Naive thymus-derived CD8-positive, alpha-beta T cell (primary cell): ENCODE data around the gene HSBP1L1. TPM values are rescaled to one million over a fixed set of nuclear protein-coding genes. Genes with fewer than 3 reads are reported as not detected.

ENCODE experiments used
- ATAC-seq, 2 donors: fragments of 150-1000 bp; cut with Tn5 transposase in 1 of 2; sonication (Bioruptor Pico), chemical (Tn5 transposase) in 1 of 2; 1 replicate in 1 of 2; 2 replicates in 1 of 2; pipeline ENCODE4 v1.10.0; 2021; ENCODE audit warnings: mild to moderate bottlenecking in 2 of 2, moderate library complexity in 2 of 2
- POLR2A ChIA-PET: fragments of 350-600 bp; sonication (Branson Sonifier 250); formaldehyde crosslinking; loops from one replicate; lab custom pipeline; 2021; ENCODE audit warnings: antibody characterized with exemption; lab: Charles Lee
- DNase-seq, 10 donors: peaks; one replicate each; pipeline versions ENCODE4 v3.0.0 to v3.0.0-alpha.2; 2020 to 2022
- H3K27ac Mint-ChIP-seq, 10 donors: one replicate each; pipeline ENCODE4 v1.8.0; 2020 to 2022; ENCODE audit warnings: mild to moderate bottlenecking in 10 of 10, mixed read lengths in 10 of 10, moderate library complexity in 4 of 10, inconsistent platforms in 1 of 10
- H3K27me3 Mint-ChIP-seq, 5 donors: one replicate each; pipeline ENCODE4 v1.8.0; 2021 to 2022; ENCODE audit warnings: mixed read lengths in 5 of 5
- H3K36me3 Mint-ChIP-seq, 3 donors: one replicate each; pipeline ENCODE4 v1.8.0; 2020 to 2022; ENCODE audit warnings: mixed read lengths in 3 of 3, mild to moderate bottlenecking in 2 of 3, inconsistent platforms in 1 of 3
- H3K4me1 Mint-ChIP-seq, 4 donors: one replicate each; pipeline ENCODE4 v1.8.0; 2021 to 2022; ENCODE audit warnings: mixed read lengths in 4 of 4
- H3K4me3 Mint-ChIP-seq, 10 donors: one replicate each; pipeline ENCODE4 v1.8.0; 2020 to 2022; ENCODE audit warnings: mild to moderate bottlenecking in 10 of 10, mixed read lengths in 10 of 10, moderate library complexity in 6 of 10, inconsistent platforms in 1 of 10
- H3K9me3 Mint-ChIP-seq, 9 donors: one replicate each; pipeline ENCODE4 v1.8.0; 2020 to 2022; ENCODE audit warnings: mixed read lengths in 9 of 9, mild to moderate bottlenecking in 3 of 9, inconsistent platforms in 1 of 9, moderate library complexity in 1 of 9
- polyA plus RNA-seq, 3 donors: library from polyadenylated mRNA; unstranded; fragments of 300-500 nt; fragmentation: Illumina TruSeq; gene quantifications; one replicate each; pipeline ENCODE4 v1.2.3, GENCODE V29; 2021
- total RNA-seq, 8 experiments: library from RNA in 2 of 8; stranded (reverse) in 2 of 8; gene quantifications; one replicate each; pipeline ENCODE4 v1.2.3 and lab custom pipeline; 2021 to 2026

The HSBP1L1 gene
- total and polyA plus RNA-seq, 5 experiments from 2014 or later, result 11.2 to 54.5 (median 24.5) TPM

GRCh38 chr18:79922971-79923411, 41.5 kb upstream of the HSBP1L1 start:
- peak overlapping the region in 1 of 10 donors; percentile 81 for H3K27ac Mint-ChIP-seq
- POLR2A ChIA-PET, result no interaction called here

DNA sequence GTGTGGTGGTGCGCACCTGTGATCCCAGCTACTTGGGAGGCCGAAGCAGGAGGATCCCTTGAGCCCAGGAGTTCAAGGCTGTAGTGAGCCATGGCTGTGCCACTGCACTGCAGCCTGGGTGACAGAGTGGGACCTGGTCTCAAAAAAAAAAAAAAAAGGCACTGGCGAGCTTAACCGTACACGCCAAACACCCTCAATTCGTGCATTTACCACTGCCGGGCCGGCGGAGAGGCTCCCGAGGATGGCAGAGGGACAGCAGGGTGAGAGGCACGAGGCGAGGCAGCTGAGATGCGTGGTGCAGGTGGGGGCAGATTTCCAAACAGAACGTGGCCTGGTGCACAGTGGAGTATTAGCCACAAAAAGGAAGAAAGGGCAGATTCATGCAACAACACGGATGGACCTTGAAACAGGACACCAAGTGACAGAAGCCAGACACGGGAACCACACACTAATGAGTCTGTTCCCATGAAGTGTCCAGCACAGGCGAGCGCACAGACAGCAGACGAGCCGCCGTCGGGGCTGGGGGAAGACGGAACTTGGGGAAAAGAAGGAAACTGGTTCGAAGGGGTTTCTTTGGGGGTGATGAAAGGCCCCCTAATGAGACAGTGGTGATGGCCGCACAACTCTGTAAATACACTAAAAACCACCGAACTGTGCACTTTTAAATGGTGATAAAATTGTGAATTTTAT, 40.4 kb upstream of the HSBP1L1 start:
- POLR2A ChIA-PET, result no interaction called here
- Mint-ChIP-seq H3K36me3 (peaks cover 4 to 37% (median 30%) of the 10 kb centered on the region in 3 donors), H3K4me1 (peaks cover 0 to 19% (median 7%) of the 10 kb centered on the region in 4 donors), H3K27ac (peak overlapping the region in 4 of 10 donors; percentile 14 to 81 (median 46)), H3K27me3 (no peaks in the 10 kb centered on the region), H3K9me3 (peaks cover 0 to 10% (median 5%) of the 10 kb centered on the region in 9 donors), H3K4me3 (no peak overlapping the region)
- DNase-seq, result no peak
- no peak for ATAC-seq

More at GRCh38 chr18:79922971-79923411, 41.5 kb upstream of the HSBP1L1 start:
- H3K27me3 Mint-ChIP-seq, result no peaks in the 10 kb centered on the region
- peaks cover 0 to 2% (median 0%) of the 10 kb centered on the region in 9 donors for H3K9me3 Mint-ChIP-seq
- no peak for ATAC-seq
- H3K4me1 Mint-ChIP-seq, result peaks cover 0 to 14% (median 3%) of the 10 kb centered on the region in 4 donors
- no peak overlapping the region for H3K4me3 Mint-ChIP-seq
- no peak for DNase-seq
- H3K36me3 Mint-ChIP-seq, result peaks cover 0 to 28% (median 23%) of the 10 kb centered on the region in 3 donors

GRCh38 chr18:79924814-79925731, 39.4 kb upstream of the HSBP1L1 start:
- POLR2A ChIA-PET, result no interaction called here
- peaks cover 0 to 17% (median 7%) of the 10 kb centered on the region in 4 donors for H3K4me1 Mint-ChIP-seq
- H3K27ac Mint-ChIP-seq, result peak overlapping the region in 4 of 10 donors; percentile 71 to 76 (median 74)
- DNase-seq (no peak), ATAC-seq (no peak)
- peaks cover 1 to 20% (median 15%) of the 10 kb centered on the region in 9 donors for H3K9me3 Mint-ChIP-seq
- H3K4me3 Mint-ChIP-seq, result no peak overlapping the region
- H3K36me3 Mint-ChIP-seq, result peaks cover 14 to 44% (median 39%) of the 10 kb centered on the region in 3 donors
- no peaks in the 10 kb centered on the region for H3K27me3 Mint-ChIP-seq

DNA sequence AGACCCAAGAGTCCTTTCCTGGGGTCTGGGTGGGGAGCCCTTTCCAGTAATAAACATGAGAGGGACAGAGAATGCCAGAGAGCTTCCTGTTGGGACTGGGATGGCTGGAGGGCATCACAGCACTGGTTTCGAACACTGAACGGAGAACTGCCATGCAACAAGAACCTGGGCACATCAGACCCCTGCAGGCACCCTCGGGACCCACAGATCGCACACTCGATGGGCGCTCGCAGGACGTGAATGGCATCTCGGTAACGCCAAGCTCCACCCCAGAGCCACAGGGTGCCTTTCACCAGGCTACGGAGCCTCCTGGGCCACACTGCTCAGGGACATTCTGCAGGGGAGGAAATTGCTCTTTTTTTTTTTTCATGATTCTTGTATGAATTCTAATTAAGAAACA, 38.1 kb upstream of the HSBP1L1 start:
- Mint-ChIP-seq H3K4me3 (no peak overlapping the region), H3K9me3 (peaks cover 4 to 27% (median 23%) of the 10 kb centered on the region in 9 donors), H3K4me1 (peaks cover 0 to 17% (median 7%) of the 10 kb centered on the region in 4 donors), H3K36me3 (peaks cover 24 to 50% (median 49%) of the 10 kb centered on the region in 3 donors), H3K27me3 (no peaks in the 10 kb centered on the region), H3K27ac (peak overlapping the region in 1 of 10 donors; percentile 9)
- POLR2A ChIA-PET, result no interaction called here
- ATAC-seq, result no peak
- no peak for DNase-seq

- no peak overlapping the region for H3K4me3 Mint-ChIP-seq
- DNase-seq, result peak in 1 of 10 donors; percentile 43
Observed at GRCh38 chr18:79926715-79927606, 37.5 kb upstream of the HSBP1L1 start.

GRCh38 chr18:79927607-79928562, 36.6 kb upstream of the HSBP1L1 start:
- POLR2A ChIA-PET, result interaction anchor here (0.6 kb wide), 1 partner anchor 1510 kb away, joined by 5 read pairs; no protein-coding TSS in a partner anchor
- peaks cover 12 to 43% (median 35%) of the 10 kb centered on the region in 9 donors for H3K9me3 Mint-ChIP-seq
- DNase-seq (peak in 1 of 10 donors; percentile 58), ATAC-seq (no peak)
- peaks cover 37 to 60% (median 59%) of the 10 kb centered on the region in 3 donors for H3K36me3 Mint-ChIP-seq
- H3K27me3 Mint-ChIP-seq, result no peaks in the 10 kb centered on the region
- H3K4me3 Mint-ChIP-seq, result no peak overlapping the region
- H3K27ac Mint-ChIP-seq, result peak overlapping the region in 1 of 10 donors; percentile 12
- peaks cover 0 to 13% (median 5%) of the 10 kb centered on the region in 4 donors for H3K4me1 Mint-ChIP-seq

More at GRCh38 chr18:79926715-79927606, 37.5 kb upstream of the HSBP1L1 start:
- peaks cover 0 to 16% (median 5%) of the 10 kb centered on the region in 4 donors for H3K4me1 Mint-ChIP-seq
- H3K36me3 Mint-ChIP-seq, result peaks cover 28 to 53% (median 52%) of the 10 kb centered on the region in 3 donors
- H3K9me3 Mint-ChIP-seq, result peaks cover 7 to 34% (median 25%) of the 10 kb centered on the region in 9 donors
- ATAC-seq, result no peak
- POLR2A ChIA-PET, result interaction anchor here (0.6 kb wide), 1 partner anchor 1509 kb away, joined by 5 read pairs; no protein-coding TSS in a partner anchor
- H3K27ac Mint-ChIP-seq, result peak overlapping the region in 2 of 10 donors; percentile 61 to 69
- no peaks in the 10 kb centered on the region for H3K27me3 Mint-ChIP-seq

GRCh38 chr18:79928563-79928960, 35.9 kb upstream of the HSBP1L1 start:
- no peak for ATAC-seq
- no peak for DNase-seq
- H3K4me3 Mint-ChIP-seq, result no peak overlapping the region
- peaks cover 44 to 63% (median 62%) of the 10 kb centered on the region in 3 donors for H3K36me3 Mint-ChIP-seq
- H3K9me3 Mint-ChIP-seq, result peaks cover 12 to 50% (median 41%) of the 10 kb centered on the region in 9 donors
- H3K27me3 Mint-ChIP-seq, result no peaks in the 10 kb centered on the region
- POLR2A ChIA-PET, result no interaction called here
- H3K27ac Mint-ChIP-seq, result peak overlapping the region in 1 of 10 donors; percentile 12
- peaks cover 0 to 13% (median 5%) of the 10 kb centered on the region in 4 donors for H3K4me1 Mint-ChIP-seq

- H3K9me3 Mint-ChIP-seq, result peaks cover 19 to 58% (median 49%) of the 10 kb centered on the region in 9 donors
- no peak for DNase-seq
- peaks cover 52 to 69% (median 67%) of the 10 kb centered on the region in 3 donors for H3K36me3 Mint-ChIP-seq
- peaks cover 0 to 13% (median 7%) of the 10 kb centered on the region in 4 donors for H3K4me1 Mint-ChIP-seq
- no peak for ATAC-seq
- H3K27me3 Mint-ChIP-seq, result no peaks in the 10 kb centered on the region
- POLR2A ChIA-PET, result no interaction called here
- peak overlapping the region in 2 of 10 donors; percentile 24 to 78 for H3K27ac Mint-ChIP-seq
- H3K4me3 Mint-ChIP-seq, result no peak overlapping the region
Observed at GRCh38 chr18:79930020-79930642, 34.3 kb upstream of the HSBP1L1 start.

- Mint-ChIP-seq H3K4me1 (peaks cover 0 to 14% (median 11%) of the 10 kb centered on the region in 4 donors), H3K36me3 (peaks cover 52 to 79% (median 77%) of the 10 kb centered on the region in 3 donors), H3K27me3 (no peaks in the 10 kb centered on the region), H3K9me3 (peaks cover 19 to 69% (median 57%) of the 10 kb centered on the region in 9 donors), H3K4me3 (no peak overlapping the region), H3K27ac (no peak overlapping the region)
- DNase-seq, result no peak
- no peak for ATAC-seq
- POLR2A ChIA-PET, result no interaction called here
Observed at GRCh38 chr18:79931475-79931874, 33.0 kb upstream of the HSBP1L1 start.

GRCh38 chr18:79932907-79933306, 31.5 kb upstream of the HSBP1L1 start:
- H3K27me3 Mint-ChIP-seq, result no peaks in the 10 kb centered on the region
- DNase-seq, result no peak
- POLR2A ChIA-PET, result no interaction called here
- ATAC-seq, result no peak
- peaks cover 61 to 91% (median 87%) of the 10 kb centered on the region in 3 donors for H3K36me3 Mint-ChIP-seq
- H3K4me3 Mint-ChIP-seq, result no peak overlapping the region
- peaks cover 3 to 14% (median 12%) of the 10 kb centered on the region in 4 donors for H3K4me1 Mint-ChIP-seq
- H3K9me3 Mint-ChIP-seq, result peaks cover 19 to 69% (median 57%) of the 10 kb centered on the region in 9 donors
- no peak overlapping the region for H3K27ac Mint-ChIP-seq
